Panc1 (cell line): Measurements from ENCODE around the gene CTNNBIP1. TPM values are rescaled to one million over a fixed set of nuclear protein-coding genes. Genes with fewer than 3 reads are reported as not detected.

Source experiments
- ATAC-seq: fragments of 200-7000 bp; cut with Tn5 transposase; 2 replicates; pipeline ENCODE4 v1.9.1; 2020; ENCODE audit warnings: mild to moderate bottlenecking, moderate library complexity
- BruUV-seq: library from RNA; stranded (reverse); fragments of 400-500 nt; replicated peaks from 2 replicates; lab custom pipeline; 2021; lab: Mats Ljungman, UMichigan
- CTCF ChIA-PET: fragments of 300-600 bp; sonication (Branson Sonifier 250); formaldehyde crosslinking; loops from one replicate; lab custom pipeline; 2022; ENCODE audit warnings: antibody characterized with exemption; lab: Charles Lee
- POLR2A ChIA-PET: fragments of 300-600 bp; sonication (Branson Sonifier 250); formaldehyde crosslinking; loops from one replicate; lab custom pipeline; 2022; ENCODE audit warnings: antibody characterized with exemption; lab: Charles Lee
- DNase-seq: peaks from one replicate; pipeline ENCODE4 v3.0.0-alpha.2; 2010; ENCODE audit warnings: low read depth, low spot score
- H3K27ac ChIP-seq: 2 replicates; pipeline ENCODE4 v1.5.1; 2011; ENCODE audit warnings: mild to moderate bottlenecking, low read length, inconsistent platforms
- H3K27me3 ChIP-seq: fragments of 200-500 bp; sonication (Bioruptor generic); 2 replicates; pipeline ENCODE4 v1.6.0; 2014; ENCODE audit warnings: low read length, inconsistent platforms; ENCODE audit not compliant: control insufficient read depth, insufficient read depth
- H3K36me3 ChIP-seq: fragments of 200-500 bp; sonication (Bioruptor generic); 2 replicates; pipeline ENCODE4 v1.5.1; 2014; ENCODE audit warnings: inconsistent platforms, mild to moderate bottlenecking, low read length, moderate library complexity; ENCODE audit not compliant: control insufficient read depth, insufficient read depth
- H3K4me1 ChIP-seq: 2 replicates; pipeline ENCODE4 v1.5.1; 2011; ENCODE audit warnings: inconsistent platforms, mild to moderate bottlenecking, low read length, moderate library complexity; ENCODE audit not compliant: control insufficient read depth, insufficient read depth
- H3K4me3 ChIP-seq, 2 experiments: 2 replicates each; pipeline ENCODE4 v1.5.1; 2011 to 2012; ENCODE audit warnings: low read depth in 2 of 2, low read length in 2 of 2, mild to moderate bottlenecking in 2 of 2, inconsistent platforms in 1 of 2, moderate library complexity in 1 of 2
- H3K9me3 ChIP-seq: fragments of 200-500 bp; sonication (Bioruptor generic); 2 replicates; pipeline ENCODE4 v1.5.1; 2014; ENCODE audit warnings: low read depth, mild to moderate bottlenecking, inconsistent platforms, low read length, moderate library complexity; ENCODE audit not compliant: control insufficient read depth, insufficient read depth
- CTCF ChIP-seq: fragments of 450-650 bp; IDR thresholded peaks from 2 replicates; pipeline ENCODE4 v1.5.1; 2017; ENCODE audit warnings: mild to moderate bottlenecking
- POLR2AphosphoS5 ChIP-seq: IDR thresholded peaks from 2 replicates; pipeline ENCODE4 v1.6.1; 2012; ENCODE audit warnings: mild to moderate bottlenecking, low read depth, low read length, moderate library complexity
- REST ChIP-seq, 2 experiments: IDR thresholded peaks; 2 replicates each; pipeline ENCODE4 v1.6.1; 2011 to 2012; ENCODE audit warnings: low read depth in 2 of 2, control low read depth in 1 of 2, low read length in 1 of 2, mild to moderate bottlenecking in 1 of 2, moderate library complexity in 1 of 2; ENCODE audit not compliant: insufficient read depth in 1 of 2
- SIN3A ChIP-seq: IDR thresholded peaks from 2 replicates; pipeline ENCODE4 v1.6.1; 2012; ENCODE audit warnings: low read depth, mild to moderate bottlenecking, low read length, moderate library complexity, borderline replicate concordance; ENCODE audit not compliant: insufficient read depth
- TCF7L2 ChIP-seq: IDR thresholded peaks from 2 replicates; pipeline ENCODE4 v1.6.1; 2011; ENCODE audit warnings: mild to moderate bottlenecking, low read depth, low read length, inconsistent platforms
- in situ Hi-C: cut with HindIII; loops from 2 replicates; pipeline ENCODE4 v1.10.0; 2016; ENCODE audit warnings: low sequenced_read_pairs, low pct_unique_long_range_greater_than_20kb
- intact Hi-C: fragments of 100-400 bp; cut with micrococcal nuclease; formaldehyde crosslinking; loops from one replicate; pipeline ENCODE4 v1.10.0; 2022; ENCODE audit not compliant: unreplicated experiment
- total RNA-seq: library from RNA; stranded (reverse); gene quantifications from one replicate; pipeline ENCODE4 v1.2.1, GENCODE V29; 2021; ENCODE audit not compliant: unreplicated experiment

CTNNBIP1 gene
- total RNA-seq, 1 experiment from 2014 or later, result 36.9 TPM

- CTCF ChIA-PET, result interaction anchor here (0.6 to 1.1 kb wide), 6 partner anchors 13 to 108 kb away, joined by 3 to 13 read pairs (median 8); no protein-coding TSS in a partner anchor
- intact Hi-C loops (no loop called here), in situ Hi-C loops (no loop called here)
- Histone ChIP-seq H3K27ac (peak overlapping the region; percentile 65), H3K4me1 (peaks cover 45% of the 10 kb centered on the region), H3K4me3 (no peak overlapping the region), H3K9me3 (no peaks in the 10 kb centered on the region), H3K27me3 (no peaks in the 10 kb centered on the region), H3K36me3 (no peaks in the 10 kb centered on the region)
- POLR2A ChIA-PET, result interaction anchor here (0.7 kb wide), 1 partner anchor 30 kb away, joined by 16 read pairs; no protein-coding TSS in a partner anchor
- DNase-seq (no peak), ATAC-seq (peak; percentile 66)
- no TSS peak for BruUV-seq
- TF ChIP-seq CTCF (no peak), POLR2AphosphoS5 (no peak), SIN3A (no peak), TCF7L2 (no peak), REST (IDR thresholded peaks at IDR 0.05; ENCODE audit: insufficient read depth in 1 of 2, low read depth in 2 of 2, low read length in 1 of 2) (no peak)
Measured at GRCh38 chr1:9890224-9890731, 19.8 kb downstream of the CTNNBIP1 start.

GRCh38 chr1:9889411-9889810 is 20.7 kb downstream of the CTNNBIP1 start:
- BruUV-seq, result no TSS peak
- ChIA-PET POLR2A (no interaction called here), CTCF (no interaction called here)
- Histone ChIP-seq H3K4me3 (no peak overlapping the region), H3K27ac (no peak overlapping the region; the same call in 1 of the 2 replicates), H3K36me3 (no peaks in the 10 kb centered on the region), H3K9me3 (no peaks in the 10 kb centered on the region), H3K27me3 (no peaks in the 10 kb centered on the region), H3K4me1 (peaks cover 45% of the 10 kb centered on the region)
- in situ Hi-C loops, result no loop called here
- intact Hi-C loops, result no loop called here
- no peak for ATAC-seq
- TF ChIP-seq CTCF (no peak), TCF7L2 (no peak), POLR2AphosphoS5 (no peak), REST (IDR thresholded peaks at IDR 0.05; ENCODE audit: insufficient read depth in 1 of 2, low read depth in 2 of 2, low read length in 1 of 2) (no peak), SIN3A (no peak)
- DNase-seq, result no peak
